Fibroblast of mammary gland (primary cell): ENCODE measurements around the gene ATP5F1D.

ENCODE experiments used
- DNase-seq: peaks from one replicate; pipeline ENCODE4 v3.0.0-alpha.2; 2010; ENCODE audit warnings: low read depth
- H3K4me3 ChIP-seq: 2 replicates; pipeline ENCODE4 v1.5.1; 2011; ENCODE audit warnings: low read depth, mild to moderate bottlenecking, low read length, moderate library complexity; ENCODE audit not compliant: control insufficient read depth
- TF ChIP-seq, protein P1 (sequence below): conservative IDR thresholded peaks from 2 replicates; pipeline ENCODE4 v1.5.1; 2011; ENCODE audit warnings: low read depth, low read length, inconsistent platforms; ENCODE audit not compliant: control insufficient read depth, insufficient read depth

The ATP5F1D gene

GRCh38 chr19:1235625-1236538 lies 5.7 kb upstream of the ATP5F1D start:
- TF ChIP-seq, protein P1, sequence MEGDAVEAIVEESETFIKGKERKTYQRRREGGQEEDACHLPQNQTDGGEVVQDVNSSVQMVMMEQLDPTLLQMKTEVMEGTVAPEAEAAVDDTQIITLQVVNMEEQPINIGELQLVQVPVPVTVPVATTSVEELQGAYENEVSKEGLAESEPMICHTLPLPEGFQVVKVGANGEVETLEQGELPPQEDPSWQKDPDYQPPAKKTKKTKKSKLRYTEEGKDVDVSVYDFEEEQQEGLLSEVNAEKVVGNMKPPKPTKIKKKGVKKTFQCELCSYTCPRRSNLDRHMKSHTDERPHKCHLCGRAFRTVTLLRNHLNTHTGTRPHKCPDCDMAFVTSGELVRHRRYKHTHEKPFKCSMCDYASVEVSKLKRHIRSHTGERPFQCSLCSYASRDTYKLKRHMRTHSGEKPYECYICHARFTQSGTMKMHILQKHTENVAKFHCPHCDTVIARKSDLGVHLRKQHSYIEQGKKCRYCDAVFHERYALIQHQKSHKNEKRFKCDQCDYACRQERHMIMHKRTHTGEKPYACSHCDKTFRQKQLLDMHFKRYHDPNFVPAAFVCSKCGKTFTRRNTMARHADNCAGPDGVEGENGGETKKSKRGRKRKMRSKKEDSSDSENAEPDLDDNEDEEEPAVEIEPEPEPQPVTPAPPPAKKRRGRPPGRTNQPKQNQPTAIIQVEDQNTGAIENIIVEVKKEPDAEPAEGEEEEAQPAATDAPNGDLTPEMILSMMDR, result no peak
- DNase-seq, result peak; percentile 44
- H3K4me3 ChIP-seq, result peak overlapping the region; percentile 40

- DNase-seq, result no peak
- TF ChIP-seq, protein P1, result no peak
- peak overlapping the region; percentile 69 for H3K4me3 ChIP-seq
Observed at GRCh38 chr19:1236576-1236975, 5.0 kb upstream of the ATP5F1D start.

GRCh38 chr19:1237027-1237659 lies 4.4 kb upstream of the ATP5F1D start:
- peak overlapping the region; percentile 69 for H3K4me3 ChIP-seq
- TF ChIP-seq, protein P1, result no peak
- peak; percentile 34 for DNase-seq

DNA sequence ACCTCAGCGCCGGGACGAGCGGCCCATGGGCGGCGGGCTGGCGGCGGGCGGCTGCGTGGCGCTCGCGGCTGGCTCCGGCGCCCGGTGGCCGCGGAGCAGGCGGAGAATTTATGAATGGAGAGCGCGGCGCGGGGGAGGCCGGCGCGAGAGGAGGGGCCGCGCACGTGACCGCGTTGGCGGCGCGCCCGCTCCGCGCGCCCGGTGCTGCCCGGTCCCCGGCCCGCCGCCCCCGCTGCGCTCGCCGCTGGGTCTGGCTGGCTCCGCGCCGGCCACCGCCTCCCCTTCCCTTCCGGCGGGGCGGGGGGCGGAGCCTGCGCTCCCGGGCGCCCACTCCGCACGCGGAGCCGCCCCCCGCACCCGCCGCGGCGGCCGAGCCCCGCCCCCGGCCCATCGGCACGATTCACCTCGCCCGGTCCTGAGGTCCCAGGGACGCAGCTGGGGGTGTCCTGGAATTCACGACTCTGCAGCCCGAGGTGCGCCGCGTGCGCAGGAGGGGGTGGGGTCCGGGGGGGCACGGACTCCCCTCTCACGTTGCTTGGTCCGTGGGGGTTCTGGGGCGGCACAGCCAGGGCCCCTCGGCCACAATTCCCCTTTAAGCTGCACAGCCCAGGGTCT lies 3.7 kb upstream of the ATP5F1D start, which contains the start of gene CBARP:
TSS of gene CBARP (minus strand) at position 252 of the 615 bp plus-strand sequence. CDS start 1,905 bp downstream, outside the sequence.
- DNase-seq, result no peak
- TF ChIP-seq, protein P1, result no peak
- H3K4me3 ChIP-seq, result peak within 1 kb of the TSS; percentile 69

- no peak for DNase-seq
- TF ChIP-seq, protein P1, result no peak
- H3K4me3 ChIP-seq, result peak overlapping the region; percentile 21
Observed at GRCh38 chr19:1238369-1239303, 2.9 kb upstream of the ATP5F1D start.

GRCh38 chr19:1239420-1239795 lies 2.1 kb upstream of the ATP5F1D start:
- no peak overlapping the region for H3K4me3 ChIP-seq

More at GRCh38 chr19:1239420-1239795, 2.1 kb upstream of the ATP5F1D start:
- no peak for DNase-seq
- TF ChIP-seq, protein P1, result no peak
